Activated CD4-positive, alpha-beta T cell treated with anti-CD3 and anti-CD28 coated beads, Interleukin-2, amount 10 ng/mL, durations not matched to agents 24 days and 14 days (primary cell): ENCODE data around the gene CASP4. TPM values are rescaled to one million over a fixed set of nuclear protein-coding genes. Genes with fewer than 3 reads are reported as not detected.
A peak's percentile ranks its signal among the peaks of the same experiment; 100 is the strongest.

Source experiments
- DNase-seq: peaks from one replicate; pipeline ENCODE4 v3.0.0; 2022
- H3K27ac Mint-ChIP-seq: one replicate; pipeline ENCODE4 v1.8.0; 2022; ENCODE audit warnings: mild to moderate bottlenecking, mixed read lengths
- H3K27me3 Mint-ChIP-seq: one replicate; pipeline ENCODE4 v1.8.0; 2022; ENCODE audit warnings: mixed read lengths
- H3K36me3 Mint-ChIP-seq: one replicate; pipeline ENCODE4 v1.8.0; 2022; ENCODE audit warnings: low read depth, mild to moderate bottlenecking, mixed read lengths
- H3K4me1 Mint-ChIP-seq: one replicate; pipeline ENCODE4 v1.8.0; 2021; ENCODE audit warnings: mixed read lengths
- H3K4me3 Mint-ChIP-seq: one replicate; pipeline ENCODE4 v1.8.0; 2022; ENCODE audit warnings: mild to moderate bottlenecking, moderate library complexity, mixed read lengths
- H3K9me3 Mint-ChIP-seq: one replicate; pipeline ENCODE4 v1.8.0; 2021; ENCODE audit warnings: mixed read lengths
- intact Hi-C: fragments of 100-400 bp; cut with micrococcal nuclease; formaldehyde crosslinking; loops from one replicate; pipeline ENCODE4 v1.15.1; 2023
- total RNA-seq: library from RNA; stranded (reverse); gene quantifications from 2 replicates; pipeline ENCODE4 v1.2.3, GENCODE V29; 2022

Gene CASP4
- total RNA-seq, result 25.0 and 29.2 TPM in 2 replicates

- intact Hi-C loops, result loop anchor here (1.0 to 10.0 kb wide), 5 partner anchors 21 to 261 kb away; no protein-coding TSS in a partner anchor
- Mint-ChIP-seq H3K36me3 (peaks cover 25% of the 10 kb centered on the region), H3K27me3 (no peaks in the 10 kb centered on the region), H3K9me3 (peaks cover under 1% of the 10 kb centered on the region), H3K27ac (peak within 1 kb of the TSS; percentile 82), H3K4me1 (peaks cover 30% of the 10 kb centered on the region), H3K4me3 (peak within 1 kb of the TSS; percentile 95)
- DNase-seq, result peak; percentile 72
These were observed at the start of gene CASP4 for GRCh38 chr11:104968355-104968855. CASP4 (minus strand) TSS chr11:104968574; CDS start chr11:104968525, 49 bp downstream.

GRCh38 chr11:105007463-105007862 is 39.1 kb upstream of the CASP4 start:
- Mint-ChIP-seq H3K27me3 (peaks cover 7% of the 10 kb centered on the region), H3K4me1 (no peaks in the 10 kb centered on the region), H3K4me3 (no peak overlapping the region), H3K9me3 (no peaks in the 10 kb centered on the region), H3K36me3 (no peaks in the 10 kb centered on the region), H3K27ac (no peak overlapping the region)
- DNase-seq, result no peak
- intact Hi-C loops, result no loop called here

- intact Hi-C loops, result no loop called here
- Mint-ChIP-seq H3K36me3 (no peaks in the 10 kb centered on the region), H3K9me3 (no peaks in the 10 kb centered on the region), H3K4me1 (peaks cover 4% of the 10 kb centered on the region), H3K27ac (no peak overlapping the region), H3K4me3 (no peak overlapping the region), H3K27me3 (peaks cover 2% of the 10 kb centered on the region)
- DNase-seq, result no peak
These were observed 37.1 kb upstream of the CASP4 start for GRCh38 chr11:105005451-105005845.

GRCh38 chr11:105004021-105004420 is 35.6 kb upstream of the CASP4 start:
- intact Hi-C loops, result no loop called here
- Mint-ChIP-seq H3K4me1 (peaks cover 4% of the 10 kb centered on the region), H3K27me3 (peaks cover 4% of the 10 kb centered on the region), H3K9me3 (no peaks in the 10 kb centered on the region), H3K27ac (no peak overlapping the region), H3K4me3 (no peak overlapping the region), H3K36me3 (no peaks in the 10 kb centered on the region)
- DNase-seq, result no peak

- Mint-ChIP-seq H3K4me3 (no peak overlapping the region), H3K4me1 (peaks cover 4% of the 10 kb centered on the region), H3K9me3 (no peaks in the 10 kb centered on the region), H3K36me3 (no peaks in the 10 kb centered on the region), H3K27ac (no peak overlapping the region), H3K27me3 (peaks cover 4% of the 10 kb centered on the region)
- DNase-seq, result no peak
- intact Hi-C loops, result no loop called here
These were observed 34.8 kb upstream of the CASP4 start for GRCh38 chr11:105003151-105003550.

- no peaks in the 10 kb centered on the region for H3K9me3 Mint-ChIP-seq
- DNase-seq, result peak; percentile 86
- no peak overlapping the region for H3K27ac Mint-ChIP-seq
- no peak overlapping the region for H3K4me3 Mint-ChIP-seq
- peaks cover 4% of the 10 kb centered on the region for H3K4me1 Mint-ChIP-seq
- H3K27me3 Mint-ChIP-seq, result peaks cover 4% of the 10 kb centered on the region
- intact Hi-C loops, result loop anchor here (2.0 kb wide), 1 partner anchor 392 kb away; no protein-coding TSS in a partner anchor
- H3K36me3 Mint-ChIP-seq, result no peaks in the 10 kb centered on the region
These were observed 32.4 kb upstream of the CASP4 start for GRCh38 chr11:105000797-105001196.

GRCh38 chr11:105000167-105000566 is 31.8 kb upstream of the CASP4 start:
- Mint-ChIP-seq H3K27me3 (peaks cover 4% of the 10 kb centered on the region), H3K9me3 (no peaks in the 10 kb centered on the region), H3K27ac (no peak overlapping the region), H3K4me1 (peaks cover 4% of the 10 kb centered on the region), H3K4me3 (no peak overlapping the region), H3K36me3 (no peaks in the 10 kb centered on the region)
- intact Hi-C loops, result loop anchor here (2.0 kb wide), 1 partner anchor 391 kb away; no protein-coding TSS in a partner anchor
- peak; percentile 57 for DNase-seq

GRCh38 chr11:104999721-105000120 is 31.3 kb upstream of the CASP4 start:
- DNase-seq, result no peak
- no peaks in the 10 kb centered on the region for H3K36me3 Mint-ChIP-seq
- no peak overlapping the region for H3K27ac Mint-ChIP-seq
- peaks cover 1% of the 10 kb centered on the region for H3K9me3 Mint-ChIP-seq
- peaks cover 4% of the 10 kb centered on the region for H3K27me3 Mint-ChIP-seq
- intact Hi-C loops, result loop anchor here (2.0 kb wide), 1 partner anchor 391 kb away; no protein-coding TSS in a partner anchor
- peaks cover 4% of the 10 kb centered on the region for H3K4me1 Mint-ChIP-seq
- no peak overlapping the region for H3K4me3 Mint-ChIP-seq

GRCh38 chr11:104997288-104997687 is 28.9 kb upstream of the CASP4 start:
- no peak for DNase-seq
- intact Hi-C loops, result no loop called here

GRCh38 chr11:104995001-104995408 is 26.6 kb upstream of the CASP4 start:
- intact Hi-C loops, result no loop called here
- H3K36me3 Mint-ChIP-seq, result no peaks in the 10 kb centered on the region
- no peak for DNase-seq
- H3K27me3 Mint-ChIP-seq, result peaks cover 11% of the 10 kb centered on the region
- no peaks in the 10 kb centered on the region for H3K4me1 Mint-ChIP-seq
- peaks cover 6% of the 10 kb centered on the region for H3K9me3 Mint-ChIP-seq
- H3K27ac Mint-ChIP-seq, result no peak overlapping the region
- no peak overlapping the region for H3K4me3 Mint-ChIP-seq

More at GRCh38 chr11:104997288-104997687, 28.9 kb upstream of the CASP4 start:
- H3K9me3 Mint-ChIP-seq, result peaks cover 6% of the 10 kb centered on the region
- H3K4me1 Mint-ChIP-seq, result peaks cover 4% of the 10 kb centered on the region
- H3K36me3 Mint-ChIP-seq, result no peaks in the 10 kb centered on the region
- H3K27ac Mint-ChIP-seq, result no peak overlapping the region
- peaks cover 7% of the 10 kb centered on the region for H3K27me3 Mint-ChIP-seq
- no peak overlapping the region for H3K4me3 Mint-ChIP-seq

- no peaks in the 10 kb centered on the region for H3K36me3 Mint-ChIP-seq
These were observed 24.4 kb upstream of the CASP4 start for GRCh38 chr11:104992781-104993180.

GRCh38 chr11:104991994-104992393 is 23.6 kb upstream of the CASP4 start:
- H3K36me3 Mint-ChIP-seq, result no peaks in the 10 kb centered on the region
- no peaks in the 10 kb centered on the region for H3K4me1 Mint-ChIP-seq
- H3K27me3 Mint-ChIP-seq, result peaks cover 24% of the 10 kb centered on the region
- peaks cover 19% of the 10 kb centered on the region for H3K9me3 Mint-ChIP-seq
- no peak for DNase-seq
- H3K27ac Mint-ChIP-seq, result no peak overlapping the region
- intact Hi-C loops, result no loop called here
- H3K4me3 Mint-ChIP-seq, result no peak overlapping the region

More at GRCh38 chr11:104992781-104993180, 24.4 kb upstream of the CASP4 start:
- Mint-ChIP-seq H3K27me3 (peaks cover 20% of the 10 kb centered on the region), H3K9me3 (peaks cover 13% of the 10 kb centered on the region), H3K4me1 (no peaks in the 10 kb centered on the region), H3K27ac (no peak overlapping the region), H3K4me3 (no peak overlapping the region)
- intact Hi-C loops, result no loop called here
- DNase-seq, result no peak

GRCh38 chr11:104984808-104985207 is 16.4 kb upstream of the CASP4 start:
- Mint-ChIP-seq H3K36me3 (no peaks in the 10 kb centered on the region), H3K27me3 (peaks cover 14% of the 10 kb centered on the region)

GRCh38 chr11:104979839-104980238 is 11.5 kb upstream of the CASP4 start:
- DNase-seq, result no peak
- H3K4me3 Mint-ChIP-seq, result no peak overlapping the region
- H3K27me3 Mint-ChIP-seq, result peaks cover 2% of the 10 kb centered on the region
- intact Hi-C loops, result no loop called here
- H3K4me1 Mint-ChIP-seq, result no peaks in the 10 kb centered on the region
- H3K36me3 Mint-ChIP-seq, result no peaks in the 10 kb centered on the region
- no peaks in the 10 kb centered on the region for H3K9me3 Mint-ChIP-seq
- no peak overlapping the region for H3K27ac Mint-ChIP-seq

More at GRCh38 chr11:104984808-104985207, 16.4 kb upstream of the CASP4 start:
- DNase-seq, result no peak
- Mint-ChIP-seq H3K4me3 (no peak overlapping the region), H3K27ac (no peak overlapping the region), H3K9me3 (peaks cover 12% of the 10 kb centered on the region), H3K4me1 (no peaks in the 10 kb centered on the region)
- intact Hi-C loops, result no loop called here

GRCh38 chr11:104973616-104974015 is 5.2 kb upstream of the CASP4 start:
- Mint-ChIP-seq H3K4me1 (peaks cover 5% of the 10 kb centered on the region), H3K36me3 (no peaks in the 10 kb centered on the region)
- no peak for DNase-seq

More at GRCh38 chr11:104973616-104974015, 5.2 kb upstream of the CASP4 start:
- no peak overlapping the region for H3K27ac Mint-ChIP-seq
- no peaks in the 10 kb centered on the region for H3K27me3 Mint-ChIP-seq
- intact Hi-C loops, result no loop called here
- no peak overlapping the region for H3K4me3 Mint-ChIP-seq
- peaks cover 5% of the 10 kb centered on the region for H3K9me3 Mint-ChIP-seq
